ENCODE data around the gene COX6B1.

DNA sequence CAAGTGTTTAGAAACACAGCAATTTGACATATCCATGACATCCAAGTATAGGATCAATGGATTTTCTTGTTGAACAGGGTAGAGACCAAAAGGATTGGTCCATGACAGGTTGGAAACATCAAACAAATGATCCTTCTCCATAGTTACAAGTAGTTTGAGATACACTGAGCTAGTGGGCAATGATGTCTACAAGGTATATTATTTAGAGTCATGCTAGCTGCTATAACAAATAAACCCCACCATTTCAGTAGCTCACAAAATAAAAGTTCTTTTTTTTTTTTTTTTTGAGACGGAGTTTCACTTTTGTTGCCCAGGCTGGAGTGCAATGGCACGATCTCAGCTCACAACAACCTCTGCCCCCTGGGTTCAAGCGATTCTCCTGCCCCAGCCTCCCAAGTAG is 40.5 kb upstream of the COX6B1 start:
- TF ChIP-seq, protein P1, sequence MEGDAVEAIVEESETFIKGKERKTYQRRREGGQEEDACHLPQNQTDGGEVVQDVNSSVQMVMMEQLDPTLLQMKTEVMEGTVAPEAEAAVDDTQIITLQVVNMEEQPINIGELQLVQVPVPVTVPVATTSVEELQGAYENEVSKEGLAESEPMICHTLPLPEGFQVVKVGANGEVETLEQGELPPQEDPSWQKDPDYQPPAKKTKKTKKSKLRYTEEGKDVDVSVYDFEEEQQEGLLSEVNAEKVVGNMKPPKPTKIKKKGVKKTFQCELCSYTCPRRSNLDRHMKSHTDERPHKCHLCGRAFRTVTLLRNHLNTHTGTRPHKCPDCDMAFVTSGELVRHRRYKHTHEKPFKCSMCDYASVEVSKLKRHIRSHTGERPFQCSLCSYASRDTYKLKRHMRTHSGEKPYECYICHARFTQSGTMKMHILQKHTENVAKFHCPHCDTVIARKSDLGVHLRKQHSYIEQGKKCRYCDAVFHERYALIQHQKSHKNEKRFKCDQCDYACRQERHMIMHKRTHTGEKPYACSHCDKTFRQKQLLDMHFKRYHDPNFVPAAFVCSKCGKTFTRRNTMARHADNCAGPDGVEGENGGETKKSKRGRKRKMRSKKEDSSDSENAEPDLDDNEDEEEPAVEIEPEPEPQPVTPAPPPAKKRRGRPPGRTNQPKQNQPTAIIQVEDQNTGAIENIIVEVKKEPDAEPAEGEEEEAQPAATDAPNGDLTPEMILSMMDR (conservative IDR thresholded peaks at IDR 0.05 in 1 of 2, IDR thresholded peaks at IDR 0.05 in 1 of 2; ENCODE audit: extremely low read depth in 1 of 2, insufficient read depth in 1 of 2, low read depth in 1 of 2, low read length in 2 of 2), result no peak
- no peak for TF ChIP-seq EZH2 (IDR thresholded peaks at IDR 0.05; ENCODE audit: borderline replicate concordance, low read length)
